Muscle of leg (tissue), 11 donors: Measurements from ENCODE around the gene CCNF. TPM values are rescaled to one million over a fixed set of nuclear protein-coding genes. Genes with fewer than 3 reads are reported as not detected.
A peak's percentile ranks its signal among the peaks of the same experiment; 100 is the strongest.

ENCODE experiments used
- DNase-seq: peaks from one replicate; pipeline ENCODE4 v3.0.0; 2013
- H3K27ac ChIP-seq: one replicate; pipeline ENCODE4 v1.5.1; 2013; ENCODE audit warnings: mild to moderate bottlenecking, low read length, control low read depth
- H3K27me3 ChIP-seq: one replicate; pipeline ENCODE4 v1.6.1; 2013; ENCODE audit warnings: low read length; ENCODE audit not compliant: control insufficient read depth, insufficient read depth
- H3K36me3 ChIP-seq: one replicate; pipeline ENCODE4 v1.6.1; 2013; ENCODE audit warnings: low read length; ENCODE audit not compliant: control insufficient read depth, insufficient read depth
- H3K4me1 ChIP-seq: one replicate; pipeline ENCODE4 v1.6.1; 2013; ENCODE audit warnings: low read length; ENCODE audit not compliant: control insufficient read depth, insufficient read depth
- H3K4me3 ChIP-seq: one replicate; pipeline ENCODE4 v1.5.1; 2013; ENCODE audit warnings: low read length, control low read depth
- H3K9me3 ChIP-seq: replicated peaks from 2 replicates; pipeline ENCODE4 v1.6.1; 2013; ENCODE audit warnings: low read depth, low read length; ENCODE audit not compliant: control insufficient read depth
- WGBS: methylation state at CpG from one replicate; pipeline ENCODE4 v1.1.5; 2013; ENCODE audit warnings: missing lambda C conversion rate; ENCODE audit not compliant: insufficient coverage; 5-methylcytosine and 5-hydroxymethylcytosine counted together
- polyA plus RNA-seq, 8 donors: library from polyadenylated mRNA; unstranded; fragments of 120-200 nt; gene quantifications; one replicate each; pipeline versions ENCODE4 v1.2.1 to v1.2.3, GENCODE V29; 2013; ENCODE audit warnings: inconsistent platforms in 1 of 8, low replicate concordance in 1 of 8; ENCODE audit not compliant: insufficient read length in 8 of 8, insufficient read depth in 1 of 8
- total RNA-seq: library from RNA; stranded (reverse); fragments of 120-200 nt; gene quantifications from one replicate; pipeline ENCODE4 v1.2.4, GENCODE V29; 2013

The CCNF gene
- total and polyA plus RNA-seq, 9 donors = 5.3 to 9.1 (median 8.0) TPM

DNA sequence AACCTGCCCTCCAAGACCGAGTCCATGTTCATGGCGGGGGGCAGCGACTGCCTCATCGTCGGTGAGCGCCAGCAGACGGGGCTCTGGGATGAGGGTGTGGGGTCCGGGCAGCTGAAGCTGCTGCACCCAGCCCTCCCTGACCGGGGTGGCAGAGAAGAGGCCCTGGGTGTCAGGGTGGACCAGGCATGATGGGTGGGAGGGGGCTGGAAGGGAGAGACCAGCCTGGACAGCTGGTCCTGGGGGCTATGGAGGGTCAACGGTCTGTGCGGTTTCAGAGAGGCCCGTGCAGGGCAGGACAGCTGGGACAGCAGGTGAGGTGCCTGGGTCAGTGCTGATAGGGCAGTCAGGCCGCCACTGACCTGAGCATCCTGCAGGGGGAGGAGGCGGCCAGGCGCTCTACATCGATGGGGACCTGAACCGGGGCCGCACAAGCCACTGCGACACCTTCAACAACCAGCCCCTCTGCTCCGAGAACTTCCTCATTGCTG is 71.2 kb downstream of the CCNF start:
- no peak for DNase-seq
- Histone ChIP-seq H3K27me3 (no peaks in the 10 kb centered on the region), H3K36me3 (peaks cover 47% of the 10 kb centered on the region), H3K9me3 (no peaks in the 10 kb centered on the region), H3K4me1 (peaks cover 47% of the 10 kb centered on the region), H3K27ac (no peak overlapping the region), H3K4me3 (no peak overlapping the region)
- WGBS = 86% methylated on average over 13 of the region's 20 CpGs

GRCh38 chr16:2500918-2501750 is 71.9 kb downstream of the CCNF start:
- peaks cover 45% of the 10 kb centered on the region for H3K36me3 ChIP-seq
- no peaks in the 10 kb centered on the region for H3K27me3 ChIP-seq
- H3K27ac ChIP-seq = peak overlapping the region; percentile 31
- H3K4me3 ChIP-seq = peak overlapping the region; percentile 40
- DNase-seq = peak; percentile 90
- H3K9me3 ChIP-seq = no peaks in the 10 kb centered on the region
- 47% methylated on average over 16 of the region's 23 CpGs for WGBS
- H3K4me1 ChIP-seq = peaks cover 47% of the 10 kb centered on the region

GRCh38 chr16:2501946-2502895 is 73.0 kb downstream of the CCNF start:
- Histone ChIP-seq H3K9me3 (no peaks in the 10 kb centered on the region), H3K27me3 (no peaks in the 10 kb centered on the region), H3K27ac (peak overlapping the region; percentile 55), H3K36me3 (peaks cover 37% of the 10 kb centered on the region), H3K4me3 (no peak overlapping the region), H3K4me1 (peaks cover 47% of the 10 kb centered on the region)
- 65% methylated on average over 9 of the region's 18 CpGs for WGBS
- DNase-seq = peak; percentile 31

DNA sequence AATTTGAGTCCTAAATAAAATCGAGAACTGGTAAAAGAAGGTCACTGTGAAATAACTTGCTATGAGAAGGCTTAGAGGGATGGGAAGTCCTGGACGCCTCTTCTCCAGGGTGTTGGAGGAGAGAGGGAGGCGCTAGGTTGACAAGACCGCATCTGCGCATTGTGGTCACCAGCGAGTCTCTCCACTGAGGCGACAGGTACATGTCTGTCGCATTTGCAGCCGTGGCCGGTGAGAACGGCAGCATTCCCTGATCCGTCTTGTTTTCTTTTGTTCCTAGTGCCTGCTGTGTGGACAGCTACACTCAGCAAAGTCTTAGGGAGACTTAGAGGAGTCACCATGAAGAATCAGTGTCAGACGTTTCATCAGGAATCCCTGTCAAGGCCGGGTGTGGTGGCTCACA is 76.4 kb downstream of the CCNF start:
- Histone ChIP-seq H3K9me3 (no peaks in the 10 kb centered on the region), H3K27ac (no peak overlapping the region), H3K4me1 (peaks cover 50% of the 10 kb centered on the region), H3K36me3 (peaks cover 8% of the 10 kb centered on the region), H3K4me3 (no peak overlapping the region), H3K27me3 (no peaks in the 10 kb centered on the region)
- DNase-seq = no peak
- 93% methylated on average over 12 of the region's 14 CpGs for WGBS

- Histone ChIP-seq H3K27ac (peak overlapping the region; percentile 78), H3K27me3 (no peaks in the 10 kb centered on the region), H3K4me3 (no peak overlapping the region), H3K4me1 (peaks cover 49% of the 10 kb centered on the region), H3K36me3 (peaks cover 8% of the 10 kb centered on the region), H3K9me3 (no peaks in the 10 kb centered on the region)
- WGBS = 72% methylated on average over 14 of the region's 14 CpGs
- no peak for DNase-seq
Observed at GRCh38 chr16:2507052-2507659, 77.9 kb downstream of the CCNF start.

GRCh38 chr16:2507665-2508064 is 78.4 kb downstream of the CCNF start:
- WGBS = 93% methylated on average over 9 of the region's 11 CpGs
- no peak for DNase-seq

More at GRCh38 chr16:2507665-2508064, 78.4 kb downstream of the CCNF start:
- Histone ChIP-seq H3K4me1 (peaks cover 49% of the 10 kb centered on the region), H3K9me3 (no peaks in the 10 kb centered on the region), H3K27ac (peak overlapping the region; percentile 78), H3K4me3 (no peak overlapping the region), H3K27me3 (no peaks in the 10 kb centered on the region), H3K36me3 (peaks cover 8% of the 10 kb centered on the region)

Other genes with a start within 250 kb of the CCNF start
- 0.75 TPM for gene CASKIN1, start 232.8 kb upstream of the CCNF start, total RNA-seq
- gene CASKIN1, start 232.8 kb upstream of the CCNF start, polyA plus RNA-seq = 1 to 10 TPM in 7 of 8 donors, under 1 TPM in 1; 0.94 to 2.4 (median 1.9) TPM
- gene MLST8, start 224.0 kb upstream of the CCNF start, total RNA-seq = 13.7 TPM
- gene MLST8, start 224.0 kb upstream of the CCNF start, polyA plus RNA-seq = 10 to 100 TPM; 30.6 to 38.2 (median 34.5) TPM
- gene BRICD5, start 218.6 kb upstream of the CCNF start, total RNA-seq = 5.8 TPM
- gene BRICD5, start 218.6 kb upstream of the CCNF start, polyA plus RNA-seq = 10 to 100 TPM in 2 of 8 donors, 1 to 10 TPM in 6; 3.9 to 11.0 (median 7.6) TPM
- gene PGP, start 214.6 kb upstream of the CCNF start, total RNA-seq = 12.2 TPM
- 10 to 100 TPM; 11.8 to 18.1 (median 16.9) TPM for gene PGP, start 214.6 kb upstream of the CCNF start, polyA plus RNA-seq
- 18.6 TPM for gene E4F1, start 205.9 kb upstream of the CCNF start, total RNA-seq
- gene E4F1, start 205.9 kb upstream of the CCNF start, polyA plus RNA-seq = 10 to 100 TPM; 14.2 to 19.3 (median 17.3) TPM
- gene DNASE1L2, start 193.0 kb upstream of the CCNF start, total RNA-seq = 0.89 TPM
- gene DNASE1L2, start 193.0 kb upstream of the CCNF start, polyA plus RNA-seq = 1 to 10 TPM in 1 of 8 donors, under 1 TPM in 7; 0.60 to 1.2 (median 0.84) TPM
- gene ECI1, start 177.9 kb upstream of the CCNF start, total RNA-seq = 56.9 TPM
- gene ECI1, start 177.9 kb upstream of the CCNF start, polyA plus RNA-seq = 10 to 100 TPM; 44.4 to 81.7 (median 59.5) TPM
- gene RNPS1, start 161.3 kb upstream of the CCNF start, total RNA-seq = 80.7 TPM
- 100 to 1,000 TPM; 169 to 198 (median 188) TPM for gene RNPS1, start 161.3 kb upstream of the CCNF start, polyA plus RNA-seq
- gene ABCA3, start 88.7 kb upstream of the CCNF start, total RNA-seq = 7.5 TPM
- 10 to 100 TPM; 11.5 to 17.6 (median 15.9) TPM for gene ABCA3, start 88.7 kb upstream of the CCNF start, polyA plus RNA-seq
- gene TEDC2, start 30.7 kb downstream of the CCNF start, total RNA-seq = 5.3 TPM
- 1 to 10 TPM; 4.4 to 6.6 (median 5.4) TPM for gene TEDC2, start 30.7 kb downstream of the CCNF start, polyA plus RNA-seq
- 3.4 TPM for gene NTN3, start 41.9 kb downstream of the CCNF start, total RNA-seq
- 1 to 10 TPM; 1.7 to 4.0 (median 2.6) TPM for gene NTN3, start 41.9 kb downstream of the CCNF start, polyA plus RNA-seq
- 17.3 TPM for gene TBC1D24, start 45.7 kb downstream of the CCNF start, total RNA-seq
- 10 to 100 TPM; 13.7 to 23.0 (median 19.6) TPM for gene TBC1D24, start 45.7 kb downstream of the CCNF start, polyA plus RNA-seq
- 12.5 TPM for gene ATP6V0C, start 84.5 kb downstream of the CCNF start, total RNA-seq
- gene ATP6V0C, start 84.5 kb downstream of the CCNF start, polyA plus RNA-seq = 100 to 1,000 TPM in 7 of 8 donors, 10 to 100 TPM in 1; 88.6 to 141 (median 120) TPM
- 16.8 TPM for gene AMDHD2, start 90.9 kb downstream of the CCNF start, total RNA-seq
- gene AMDHD2, start 90.9 kb downstream of the CCNF start, polyA plus RNA-seq = 10 to 100 TPM; 10.1 to 17.8 (median 15.0) TPM
- 0.04 TPM for gene CEMP1, start 102.0 kb downstream of the CCNF start, total RNA-seq
- gene CEMP1, start 102.0 kb downstream of the CCNF start, polyA plus RNA-seq = 1 to 10 TPM in 5 of 8 donors, under 1 TPM in 3; 0.20 to 3.2 (median 1.3) TPM
- 14.9 TPM for gene PDPK1, start 108.6 kb downstream of the CCNF start, total RNA-seq
- 10 to 100 TPM; 16.8 to 37.3 (median 28.5) TPM for gene PDPK1, start 108.6 kb downstream of the CCNF start, polyA plus RNA-seq